Prostate gland (tissue), 2 donors: ENCODE measurements around the gene ASB15. TPM values are rescaled to one million over a fixed set of nuclear protein-coding genes. Genes with fewer than 3 reads are reported as not detected.

ENCODE experiments used
- DNase-seq: peaks from one replicate; pipeline ENCODE4 v3.0.0-alpha.2; 2019; ENCODE audit warnings: low spot score
- H3K27ac ChIP-seq, 2 donors: fragments of 200-600 bp; sonication (generic); 2 replicates each; pipeline ENCODE4 v1.5.1; 2017 to 2019
- H3K27me3 ChIP-seq: fragments of 200-600 bp; sonication (generic); replicated peaks from 2 replicates; pipeline ENCODE4 v1.5.1; 2019; ENCODE audit not compliant: insufficient read depth
- H3K36me3 ChIP-seq, 2 donors: fragments of 200-600 bp; sonication (generic); 1 replicate in 1 of 2; 2 replicates in 1 of 2; pipeline versions ENCODE4 v1.5.1 to v1.8.1; 2017 to 2019
- H3K4me1 ChIP-seq: fragments of 200-600 bp; sonication (generic); replicated peaks from 2 replicates; pipeline ENCODE4 v1.5.1; 2019
- H3K4me3 ChIP-seq, 2 donors: fragments of 200-600 bp; sonication (generic); 2 replicates each; pipeline ENCODE4 v1.5.1; 2017 to 2019
- H3K9me3 ChIP-seq: fragments of 200-600 bp; sonication (generic); 2 replicates; pipeline ENCODE4 v1.5.1; 2017
- POLR2A ChIP-seq: fragments of 450-650 bp; IDR thresholded peaks from one replicate; pipeline ENCODE4 v1.6.1; 2016; ENCODE audit warnings: antibody characterized with exemption, mild to moderate bottlenecking
- POLR2AphosphoS5 ChIP-seq: sonication (generic); formaldehyde crosslinking; IDR thresholded peaks from one replicate; pipeline ENCODE4 v1.6.1; 2017; ENCODE audit warnings: antibody characterized with exemption
- WGBS: methylation state at CpG from one replicate; pipeline ENCODE4 v1.1.5; 2018; 5-methylcytosine and 5-hydroxymethylcytosine counted together
- intact Hi-C: fragments of 100-400 bp; cut with DNase I; formaldehyde crosslinking; loops from one replicate; pipeline ENCODE4 v1.14.2; 2022
- total RNA-seq, 2 donors: library from RNA; depleted of rRNA; stranded (reverse); fragments of >200 nt; gene quantifications; one replicate each; pipeline ENCODE4 v1.1.0, GENCODE V29; 2016
- TF ChIP-seq, protein P1 (sequence below), 4 experiments: fragments of 200-600 bp in 2 of 4; fragments of 450-650 bp in 2 of 4; sonication (generic) in 2 of 4; IDR thresholded peaks; 1 replicate in 3 of 4; 2 replicates in 1 of 4; pipeline ENCODE4 v1.5.1; 2016 to 2019; ENCODE audit warnings: antibody characterized with exemption in 4 of 4, mild to moderate bottlenecking in 2 of 4, moderate library complexity in 2 of 4

ASB15 gene
- total RNA-seq, 2 donors from 2014 or later, result 1.1 TPM; not detected in 1

DNA sequence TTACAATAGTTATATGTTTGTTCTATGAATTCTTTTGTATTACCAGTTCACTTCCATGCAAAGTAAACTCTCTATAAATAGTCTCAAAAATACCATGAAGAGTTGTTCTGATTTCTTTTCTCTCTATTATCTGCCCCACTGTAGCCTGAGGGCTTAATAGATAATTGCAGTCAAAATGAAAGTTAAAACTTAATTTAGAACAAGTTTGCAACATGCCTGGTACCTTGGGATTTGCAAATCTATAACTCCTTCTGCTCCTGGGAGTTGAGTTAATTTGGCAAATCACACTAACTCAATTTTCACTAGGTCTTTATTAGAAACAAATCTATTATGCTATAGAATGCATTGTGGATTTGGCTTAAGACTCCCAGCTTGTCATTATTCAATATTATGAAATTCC is 22.2 kb upstream of the ASB15 start:
- TF ChIP-seq, protein P1, sequence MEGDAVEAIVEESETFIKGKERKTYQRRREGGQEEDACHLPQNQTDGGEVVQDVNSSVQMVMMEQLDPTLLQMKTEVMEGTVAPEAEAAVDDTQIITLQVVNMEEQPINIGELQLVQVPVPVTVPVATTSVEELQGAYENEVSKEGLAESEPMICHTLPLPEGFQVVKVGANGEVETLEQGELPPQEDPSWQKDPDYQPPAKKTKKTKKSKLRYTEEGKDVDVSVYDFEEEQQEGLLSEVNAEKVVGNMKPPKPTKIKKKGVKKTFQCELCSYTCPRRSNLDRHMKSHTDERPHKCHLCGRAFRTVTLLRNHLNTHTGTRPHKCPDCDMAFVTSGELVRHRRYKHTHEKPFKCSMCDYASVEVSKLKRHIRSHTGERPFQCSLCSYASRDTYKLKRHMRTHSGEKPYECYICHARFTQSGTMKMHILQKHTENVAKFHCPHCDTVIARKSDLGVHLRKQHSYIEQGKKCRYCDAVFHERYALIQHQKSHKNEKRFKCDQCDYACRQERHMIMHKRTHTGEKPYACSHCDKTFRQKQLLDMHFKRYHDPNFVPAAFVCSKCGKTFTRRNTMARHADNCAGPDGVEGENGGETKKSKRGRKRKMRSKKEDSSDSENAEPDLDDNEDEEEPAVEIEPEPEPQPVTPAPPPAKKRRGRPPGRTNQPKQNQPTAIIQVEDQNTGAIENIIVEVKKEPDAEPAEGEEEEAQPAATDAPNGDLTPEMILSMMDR (IDR thresholded peaks at IDR 0.05), result no peak
- TF ChIP-seq POLR2A, result no peak
- no peak for TF ChIP-seq POLR2AphosphoS5

DNA sequence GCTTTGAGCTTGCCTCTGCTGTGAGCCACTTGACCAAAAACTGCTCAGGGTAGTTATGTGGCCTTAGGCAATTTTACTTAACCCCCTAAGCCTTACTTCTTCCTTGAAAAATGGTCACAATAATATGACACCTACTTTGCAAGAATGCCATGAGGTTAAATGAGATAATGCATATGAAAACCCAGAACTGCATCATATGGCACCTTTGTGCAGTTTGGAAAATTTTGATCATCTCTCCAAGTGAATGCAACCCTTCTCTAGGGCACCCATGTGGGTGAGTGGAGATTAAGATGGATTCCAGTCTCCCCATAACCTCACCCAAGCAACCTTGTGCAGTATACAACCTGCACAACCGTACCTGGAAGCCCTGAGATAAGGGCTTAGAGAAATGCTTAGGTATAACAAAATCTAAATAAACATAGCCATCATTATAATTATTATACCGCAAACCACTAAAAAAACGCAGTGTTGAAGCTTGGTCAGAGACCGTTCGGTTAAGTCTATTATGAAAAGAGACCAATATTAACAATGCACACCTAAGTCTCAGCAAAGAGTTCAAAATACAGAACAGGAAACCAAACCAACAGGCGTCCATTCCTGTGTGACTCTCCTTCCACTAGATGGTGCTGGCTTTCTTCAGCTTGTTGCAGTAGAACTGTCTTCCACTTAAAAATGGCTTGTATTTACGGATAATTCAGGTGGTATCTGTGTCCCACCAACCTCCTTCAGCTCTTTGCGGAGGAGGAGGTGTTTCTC is 21.0 kb upstream of the ASB15 start:
- Histone ChIP-seq H3K4me1 (no peaks in the 10 kb centered on the region), H3K4me3 (no peak overlapping the region), H3K27me3 (no peaks in the 10 kb centered on the region), H3K9me3 (no peaks in the 10 kb centered on the region), H3K36me3 (no peaks in the 10 kb centered on the region), H3K27ac (no peak overlapping the region)
- no peak for DNase-seq
- 34% methylated on average over 8 of the region's 8 CpGs for WGBS
- TF ChIP-seq, protein P1 (IDR thresholded peaks at IDR 0.05), result peak in 2 of 4 experiments; percentile 37 to 44
- TF ChIP-seq POLR2AphosphoS5, result no peak
- intact Hi-C loops, result loop anchor here (10.0 kb wide), 1 partner anchor 124 kb away; no protein-coding TSS in a partner anchor

More for the DNA sequence above, 22.2 kb upstream of the ASB15 start:
- intact Hi-C loops, result no loop called here
- Histone ChIP-seq H3K27ac (no peak overlapping the region), H3K36me3 (no peaks in the 10 kb centered on the region), H3K4me1 (no peaks in the 10 kb centered on the region), H3K27me3 (no peaks in the 10 kb centered on the region), H3K9me3 (no peaks in the 10 kb centered on the region), H3K4me3 (no peak overlapping the region)
- no peak for DNase-seq

DNA sequence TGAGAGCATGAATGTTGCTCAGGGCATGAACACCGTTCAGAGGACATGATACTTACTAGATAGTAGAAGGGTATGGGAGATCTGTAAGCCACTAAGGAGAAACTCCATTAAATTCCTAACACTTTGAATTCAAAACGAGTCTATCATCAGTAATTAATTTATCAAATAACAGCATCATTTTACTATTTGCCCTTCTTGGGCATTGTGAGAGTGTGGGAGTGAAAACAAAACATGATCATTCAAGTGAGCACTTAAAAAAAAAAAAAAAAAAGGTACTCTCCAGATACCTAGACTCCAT is 20.5 kb upstream of the ASB15 start:
- WGBS, result 24% methylated on average over 2 of the region's 2 CpGs
- intact Hi-C loops, result loop anchor here (10.0 kb wide), 1 partner anchor 124 kb away; no protein-coding TSS in a partner anchor
- TF ChIP-seq POLR2AphosphoS5 (no peak), POLR2A (no peak)
- TF ChIP-seq, protein P1 (IDR thresholded peaks at IDR 0.05), result no peak

DNA sequence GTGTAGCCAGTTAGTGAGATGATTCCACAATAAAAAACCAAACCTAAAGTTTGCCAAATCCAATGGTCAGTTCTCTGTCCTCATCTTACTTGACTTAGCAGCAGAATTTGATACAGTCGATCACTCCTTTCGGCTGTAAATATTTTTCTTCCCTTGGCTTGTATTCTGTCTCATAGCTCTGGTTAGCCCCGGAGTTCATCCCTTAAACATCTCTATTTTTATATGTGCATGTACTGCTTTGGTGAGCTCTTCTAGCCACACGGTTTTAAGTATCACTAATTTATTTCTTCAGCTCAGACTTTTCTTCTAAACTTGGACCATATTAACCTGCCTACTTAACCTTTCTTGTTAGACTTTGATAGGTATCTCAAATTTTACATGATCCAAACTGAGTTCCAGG is 17.8 kb upstream of the ASB15 start:
- H3K27ac ChIP-seq, result no peak overlapping the region
- H3K27me3 ChIP-seq, result no peaks in the 10 kb centered on the region
- H3K4me1 ChIP-seq, result no peaks in the 10 kb centered on the region
- no peak overlapping the region for H3K4me3 ChIP-seq
- no peaks in the 10 kb centered on the region for H3K36me3 ChIP-seq
- H3K9me3 ChIP-seq, result no peaks in the 10 kb centered on the region
- no peak for DNase-seq
- TF ChIP-seq POLR2A, result no peak
- TF ChIP-seq, protein P1 (IDR thresholded peaks at IDR 0.05), result no peak
- no peak for TF ChIP-seq POLR2AphosphoS5
- intact Hi-C loops, result loop anchor here (10.0 kb wide), 1 partner anchor 121 kb away; no protein-coding TSS in a partner anchor
- WGBS, result 83% methylated on average over 4 of the region's 4 CpGs

More for the DNA sequence above, 20.5 kb upstream of the ASB15 start:
- Histone ChIP-seq H3K4me1 (no peaks in the 10 kb centered on the region), H3K27me3 (no peaks in the 10 kb centered on the region), H3K4me3 (no peak overlapping the region), H3K27ac (no peak overlapping the region), H3K36me3 (no peaks in the 10 kb centered on the region), H3K9me3 (no peaks in the 10 kb centered on the region)
- no peak for DNase-seq

DNA sequence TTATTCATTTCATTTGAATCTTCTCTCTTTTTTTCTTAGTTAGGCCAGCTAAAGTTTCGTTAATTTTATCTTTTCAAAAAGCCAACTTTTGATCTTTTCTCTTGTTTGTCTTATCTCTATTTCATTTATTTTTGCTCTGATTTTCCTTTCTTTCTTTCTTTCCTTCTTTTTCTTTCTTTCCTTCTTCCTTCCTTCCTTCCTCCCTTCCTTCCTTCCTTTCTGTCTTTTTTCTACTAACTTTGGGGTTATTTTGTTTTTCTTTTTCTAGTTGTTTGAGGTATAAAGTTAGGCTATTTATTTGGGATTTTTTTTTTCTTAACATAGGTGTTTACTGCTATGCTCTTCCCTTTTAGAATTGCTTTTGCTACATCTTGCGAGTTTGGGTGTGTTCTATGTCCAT is 13.2 kb upstream of the ASB15 start:
- Histone ChIP-seq H3K36me3 (no peaks in the 10 kb centered on the region), H3K27me3 (no peaks in the 10 kb centered on the region), H3K9me3 (no peaks in the 10 kb centered on the region), H3K27ac (no peak overlapping the region), H3K4me1 (no peaks in the 10 kb centered on the region), H3K4me3 (no peak overlapping the region)
- no peak for TF ChIP-seq POLR2A
- DNase-seq, result no peak
- intact Hi-C loops, result loop anchor here (10.0 kb wide), 1 partner anchor 116 kb away; no protein-coding TSS in a partner anchor
- WGBS, result 89% methylated on average over 2 of the region's 2 CpGs
